Stomach (tissue), 9 donors: ENCODE measurements around the gene CAPN9. TPM values are rescaled to one million over a fixed set of nuclear protein-coding genes. Genes with fewer than 3 reads are reported as not detected.
"Not testable (repeated sequence)": the region's sequence is repeated elsewhere in the genome, so short reads cannot be mapped to it uniquely, and the experiment has no call there.

Source experiments
- DNase-seq, 2 donors: peaks; one replicate each; pipeline versions ENCODE4 v3.0.0 to v3.0.0-alpha.2; 2013 to 2019
- H3K27ac ChIP-seq, 5 donors: fragments of 200-600 bp in 4 of 5; sonication (generic) in 4 of 5; one replicate each; pipeline ENCODE4 v1.5.1; 2013 to 2019; ENCODE audit warnings: mild to moderate bottlenecking in 1 of 5, moderate library complexity in 1 of 5
- H3K27me3 ChIP-seq, 3 donors: fragments of 200-600 bp; sonication (generic); one replicate each; pipeline ENCODE4 v1.5.1; 2017 to 2019; ENCODE audit warnings: mixed run types in 1 of 3
- H3K36me3 ChIP-seq, 4 donors: fragments of 200-600 bp; sonication (generic); 1 replicate in 3 of 4; 2 replicates in 1 of 4; pipeline ENCODE4 v1.5.1; 2016 to 2019
- H3K4me1 ChIP-seq, 4 donors: fragments of 200-600 bp; sonication (generic); one replicate each; pipeline ENCODE4 v1.5.1; 2016 to 2019
- H3K4me3 ChIP-seq, 4 donors: fragments of 200-600 bp; sonication (generic) in 3 of 4; one replicate each; pipeline ENCODE4 v1.5.1; 2016 to 2019; ENCODE audit warnings: mild to moderate bottlenecking in 1 of 4
- H3K9me3 ChIP-seq, 4 donors: fragments of 200-600 bp; sonication (generic); one replicate each; pipeline ENCODE4 v1.5.1; 2016 to 2019
- EP300 ChIP-seq: sonication (generic); formaldehyde crosslinking; IDR thresholded peaks from one replicate; pipeline ENCODE4 v1.6.1; 2017; ENCODE audit warnings: antibody characterized with exemption
- POLR2A ChIP-seq, 4 donors: fragments of 450-650 bp; IDR thresholded peaks; one replicate each; pipeline ENCODE4 v1.6.1; 2016; ENCODE audit warnings: antibody characterized with exemption in 4 of 4, control low read depth in 2 of 4, mild to moderate bottlenecking in 1 of 4, moderate library complexity in 1 of 4
- POLR2AphosphoS5 ChIP-seq, 3 donors: sonication (generic); formaldehyde crosslinking; IDR thresholded peaks; one replicate each; pipeline ENCODE4 v1.6.1; 2016; ENCODE audit warnings: antibody characterized with exemption in 3 of 3
- WGBS, 5 donors: extraction: QIAGEN DNeasy Blood & Tissue Kit in 3 of 5; methylation state at CpG; one replicate each; pipeline versions ENCODE4 v1.1.5 to v1.1.7; 2013 to 2018; 5-methylcytosine and 5-hydroxymethylcytosine counted together
- intact Hi-C: fragments of 100-400 bp; cut with DNase I; formaldehyde crosslinking; loops from one replicate; pipeline ENCODE4 v1.15.1; 2023; ENCODE audit warnings: low total_unique reads
- polyA plus RNA-seq, 3 donors: library from polyadenylated mRNA; stranded (reverse); fragments of 200-250 nt; gene quantifications; one replicate each; pipeline ENCODE4 v1.2.3, GENCODE V29; 2013
- total RNA-seq, 5 donors: library from RNA; depleted of rRNA; stranded (reverse); fragments of >200 nt; gene quantifications; one replicate each; pipeline versions ENCODE4 v1.1.0 to v1.2.3, GENCODE V29; 2014 to 2016
- TF ChIP-seq, protein P1 (sequence below), 7 experiments: fragments of 450-650 bp in 4 of 7; fragments of 200-600 bp in 3 of 7; sonication (generic) in 3 of 7; IDR thresholded peaks; one replicate each; pipeline ENCODE4 v1.5.1; 2016 to 2019; ENCODE audit warnings: antibody characterized with exemption in 7 of 7, control low read depth in 2 of 7, mild to moderate bottlenecking in 1 of 7
- donor health status: healthy with polysubstance abuse.
- donor health status: Bipolar disorder and iron deficiency.
- donor health status: healthy.

Gene CAPN9
- total and polyA plus RNA-seq, 8 donors: 2.6 to 68.3 (median 46.7) TPM

DNA sequence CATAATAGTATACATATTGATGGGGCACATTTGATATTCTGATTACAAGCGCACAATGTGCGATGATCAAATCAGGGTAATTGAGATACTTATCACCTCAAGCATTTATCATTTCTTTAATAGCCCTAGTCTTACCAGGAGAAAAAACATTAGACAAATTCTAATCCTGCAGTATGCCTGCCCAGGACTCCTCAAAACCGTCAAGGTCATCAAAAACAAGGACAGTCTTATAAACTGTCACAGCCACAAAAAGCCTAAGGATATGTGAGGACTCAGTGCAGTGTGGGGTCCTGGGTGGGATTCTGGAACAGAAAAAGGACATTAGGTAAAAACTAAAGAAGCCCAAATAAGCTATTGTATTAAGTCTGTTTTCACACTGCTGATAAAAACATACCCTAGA is 19.1 kb downstream of the CAPN9 start:
- 89 to 97% (median 94%) methylated on average over 3 of the region's 3 CpGs for WGBS, 5 donors
- no peak overlapping the region for H3K4me3 ChIP-seq
- H3K4me1 ChIP-seq: peaks cover 0 to 9% (median 7%) of the 10 kb centered on the region in 4 donors
- TF ChIP-seq EP300 (no peak), POLR2AphosphoS5 (IDR thresholded peaks at IDR 0.05) (no peak), POLR2A (IDR thresholded peaks at IDR 0.05) (no peak)
- TF ChIP-seq, protein P1, sequence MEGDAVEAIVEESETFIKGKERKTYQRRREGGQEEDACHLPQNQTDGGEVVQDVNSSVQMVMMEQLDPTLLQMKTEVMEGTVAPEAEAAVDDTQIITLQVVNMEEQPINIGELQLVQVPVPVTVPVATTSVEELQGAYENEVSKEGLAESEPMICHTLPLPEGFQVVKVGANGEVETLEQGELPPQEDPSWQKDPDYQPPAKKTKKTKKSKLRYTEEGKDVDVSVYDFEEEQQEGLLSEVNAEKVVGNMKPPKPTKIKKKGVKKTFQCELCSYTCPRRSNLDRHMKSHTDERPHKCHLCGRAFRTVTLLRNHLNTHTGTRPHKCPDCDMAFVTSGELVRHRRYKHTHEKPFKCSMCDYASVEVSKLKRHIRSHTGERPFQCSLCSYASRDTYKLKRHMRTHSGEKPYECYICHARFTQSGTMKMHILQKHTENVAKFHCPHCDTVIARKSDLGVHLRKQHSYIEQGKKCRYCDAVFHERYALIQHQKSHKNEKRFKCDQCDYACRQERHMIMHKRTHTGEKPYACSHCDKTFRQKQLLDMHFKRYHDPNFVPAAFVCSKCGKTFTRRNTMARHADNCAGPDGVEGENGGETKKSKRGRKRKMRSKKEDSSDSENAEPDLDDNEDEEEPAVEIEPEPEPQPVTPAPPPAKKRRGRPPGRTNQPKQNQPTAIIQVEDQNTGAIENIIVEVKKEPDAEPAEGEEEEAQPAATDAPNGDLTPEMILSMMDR (IDR thresholded peaks at IDR 0.05): no peak
- H3K36me3 ChIP-seq: peaks cover 0 to 44% (median 7%) of the 10 kb centered on the region in 4 donors
- H3K9me3 ChIP-seq: no peaks in the 10 kb centered on the region
- DNase-seq: no peak
- no peaks in the 10 kb centered on the region for H3K27me3 ChIP-seq
- H3K27ac ChIP-seq: no peak overlapping the region
- intact Hi-C loops: no loop called here

- H3K4me1 ChIP-seq: peaks cover 0 to 11% (median 7%) of the 10 kb centered on the region in 4 donors
- intact Hi-C loops, H3K9me3 ChIP-seq, H3K27me3 ChIP-seq, DNase-seq, H3K4me3 ChIP-seq: not testable (repeated sequence)
- H3K27ac ChIP-seq: peak overlapping the region in 1 of 5 donors; percentile 63
- H3K36me3 ChIP-seq: peaks cover 0 to 28% (median 4%) of the 10 kb centered on the region in 4 donors
- WGBS, 5 donors: 62 to 79% (median 66%) methylated on average over 8 of the region's 8 CpGs
Measured at GRCh38 chr1:230767859-230768612, 20.8 kb downstream of the CAPN9 start.

DNA sequence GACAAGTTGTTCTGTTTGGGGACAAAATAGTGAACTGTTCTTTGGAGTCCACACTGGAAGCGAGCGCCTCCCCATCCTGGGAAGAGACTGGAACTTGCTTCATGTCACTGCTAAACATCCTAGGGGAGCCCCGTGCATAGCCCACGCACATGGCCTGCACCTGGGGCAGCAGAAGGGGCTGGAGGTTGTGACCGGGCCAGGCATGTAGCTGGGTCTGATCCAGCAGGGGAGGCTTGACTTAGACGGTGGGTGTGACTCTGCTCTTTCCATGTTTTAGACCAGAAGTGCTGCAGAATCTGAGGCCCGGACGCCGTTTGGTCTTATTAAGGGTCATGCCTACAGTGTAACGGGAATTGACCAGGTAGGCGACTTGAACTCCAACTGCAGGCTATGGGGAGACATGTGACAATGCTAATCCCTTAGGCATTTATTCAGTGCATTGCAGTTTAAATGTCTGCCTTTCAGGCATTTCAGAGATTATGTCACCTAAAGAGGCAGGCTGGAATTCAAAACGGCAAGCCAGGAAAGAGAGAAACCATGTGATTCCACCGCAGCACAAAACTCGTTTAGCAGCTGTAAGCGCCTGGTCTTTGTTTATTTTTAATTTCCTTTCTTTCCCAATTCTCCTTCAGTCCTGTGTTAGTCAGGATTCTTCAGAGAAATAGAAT is 21.8 kb downstream of the CAPN9 start:
- Histone ChIP-seq H3K4me3 (no peak overlapping the region), H3K9me3 (no peaks in the 10 kb centered on the region), H3K36me3 (peaks cover 0 to 28% (median 0%) of the 10 kb centered on the region in 4 donors), H3K27me3 (no peaks in the 10 kb centered on the region), H3K4me1 (peaks cover 0 to 11% (median 7%) of the 10 kb centered on the region in 4 donors), H3K27ac (peak overlapping the region; percentile 40 to 63 (median 58))
- 37 to 53% (median 39%) methylated on average over 12 to 15 of the region's 15 CpGs for WGBS, 5 donors
- peak; percentile 47 to 82 for DNase-seq
- intact Hi-C loops: no loop called here
- TF ChIP-seq EP300: no peak
- TF ChIP-seq POLR2AphosphoS5 (IDR thresholded peaks at IDR 0.05): peak in 1 of 3 donors; percentile 43

- TF ChIP-seq POLR2A (IDR thresholded peaks at IDR 0.05) (no peak), POLR2AphosphoS5 (IDR thresholded peaks at IDR 0.05) (no peak), EP300 (no peak)
- TF ChIP-seq, protein P1 (IDR thresholded peaks at IDR 0.05): no peak
- intact Hi-C loops: no loop called here
- peaks cover 0 to 31% (median 5%) of the 10 kb centered on the region in 4 donors for H3K36me3 ChIP-seq
- DNase-seq: no peak
- peaks cover 0 to 11% (median 7%) of the 10 kb centered on the region in 4 donors for H3K4me1 ChIP-seq
- no peak overlapping the region for H3K4me3 ChIP-seq
- WGBS, 5 donors: 75 to 95% (median 88%) methylated on average over 1 of the region's 1 CpG
- H3K27ac ChIP-seq: peak overlapping the region in 1 of 5 donors; percentile 35
- H3K27me3 ChIP-seq: no peaks in the 10 kb centered on the region
- H3K9me3 ChIP-seq: no peaks in the 10 kb centered on the region
Measured at GRCh38 chr1:230770317-230770716, 23.1 kb downstream of the CAPN9 start.

DNA sequence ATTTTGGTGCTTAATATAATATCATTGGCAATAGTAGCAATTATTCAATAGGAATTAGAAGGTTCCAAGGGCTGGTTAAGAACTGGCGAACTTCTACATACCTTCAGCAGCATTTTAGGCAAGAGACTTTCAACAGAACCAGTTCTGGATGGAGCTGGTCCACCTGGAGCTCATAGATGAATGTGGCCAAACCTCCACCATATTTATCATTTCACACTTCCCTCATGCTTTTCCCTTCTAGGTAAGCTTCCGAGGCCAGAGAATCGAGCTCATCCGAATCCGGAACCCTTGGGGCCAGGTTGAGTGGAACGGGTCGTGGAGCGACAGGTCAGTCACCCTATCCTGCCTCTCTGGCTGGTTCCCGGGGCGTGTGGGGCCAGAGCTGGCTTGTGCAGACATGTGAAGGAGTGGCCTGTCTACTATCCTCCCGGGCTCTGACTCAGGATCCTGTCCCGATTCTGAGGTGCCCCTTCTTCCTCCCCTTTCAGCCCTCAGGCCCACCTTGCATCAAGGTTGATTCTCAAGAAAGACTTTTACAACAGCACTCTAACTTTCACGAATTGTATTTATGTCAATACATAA is 24.7 kb downstream of the CAPN9 start:
- H3K9me3 ChIP-seq: no peaks in the 10 kb centered on the region
- peaks cover 0 to 35% (median 5%) of the 10 kb centered on the region in 4 donors for H3K36me3 ChIP-seq
- no peak for DNase-seq
- intact Hi-C loops: no loop called here
- no peaks in the 10 kb centered on the region for H3K27me3 ChIP-seq
- H3K4me1 ChIP-seq: peaks cover 0 to 11% (median 7%) of the 10 kb centered on the region in 4 donors
- WGBS, 5 donors: 83 to 92% (median 88%) methylated on average over 7 to 13 of the region's 13 CpGs
- no peak for TF ChIP-seq POLR2A (IDR thresholded peaks at IDR 0.05)
- TF ChIP-seq EP300: no peak
- TF ChIP-seq, protein P1 (IDR thresholded peaks at IDR 0.05): no peak
- TF ChIP-seq POLR2AphosphoS5 (IDR thresholded peaks at IDR 0.05): no peak
- H3K4me3 ChIP-seq: no peak overlapping the region
- H3K27ac ChIP-seq: no peak overlapping the region
